ENCODE results near the gene DNAJC12.
"Not testable (repeated sequence)": the region's sequence is repeated elsewhere in the genome, so short reads cannot be mapped to it uniquely, and the experiment has no call there.

DNAJC12 gene

GRCh38 chr10:67853512-67853911 lies 15.5 kb upstream of the DNAJC12 start:
- H3K27me3 Mint-ChIP-seq, result no peaks in the 10 kb centered on the region
- no peak overlapping the region for H3K27ac Mint-ChIP-seq
- H3K36me3 Mint-ChIP-seq (ENCODE audit: low read depth), result no peaks in the 10 kb centered on the region
- H3K9me3 Mint-ChIP-seq, result no peaks in the 10 kb centered on the region
- peaks cover 10% of the 10 kb centered on the region for H3K4me1 Mint-ChIP-seq (ENCODE audit: low read depth)
- no peak overlapping the region for H3K4me3 Mint-ChIP-seq

DNA sequence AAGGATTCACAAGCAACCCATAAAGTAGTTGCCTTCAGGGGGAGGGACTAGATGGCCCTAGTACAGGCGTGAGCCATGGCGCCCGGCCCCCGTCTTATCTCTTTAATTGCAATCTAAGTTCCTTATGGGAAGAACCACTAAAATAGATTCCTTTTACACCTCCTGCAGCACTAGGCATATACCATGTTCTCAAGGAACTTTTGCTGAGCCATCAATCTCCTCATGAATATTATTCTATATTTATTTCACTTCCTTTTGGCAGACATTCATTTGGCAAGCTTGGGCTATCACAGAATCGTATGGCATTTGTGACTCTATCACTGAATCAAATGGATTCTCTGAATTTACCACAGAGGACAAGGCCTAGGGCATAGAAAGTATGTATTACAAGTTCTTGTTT lies 14.8 kb upstream of the DNAJC12 start:
- H3K27ac Mint-ChIP-seq, result no peak overlapping the region
- peaks cover 10% of the 10 kb centered on the region for H3K4me1 Mint-ChIP-seq (ENCODE audit: low read depth)
- H3K4me3 Mint-ChIP-seq, result no peak overlapping the region
- H3K27me3 Mint-ChIP-seq, result no peaks in the 10 kb centered on the region
- no peaks in the 10 kb centered on the region for H3K9me3 Mint-ChIP-seq
- no peaks in the 10 kb centered on the region for H3K36me3 Mint-ChIP-seq (ENCODE audit: low read depth)

GRCh38 chr10:67851186-67851585 lies 13.2 kb upstream of the DNAJC12 start:
- Mint-ChIP-seq H3K36me3 (ENCODE audit: low read depth) (no peaks in the 10 kb centered on the region), H3K27me3 (no peaks in the 10 kb centered on the region), H3K4me3 (no peak overlapping the region), H3K4me1 (ENCODE audit: low read depth) (peaks cover 10% of the 10 kb centered on the region), H3K27ac (peak overlapping the region; percentile 6), H3K9me3 (no peaks in the 10 kb centered on the region)

GRCh38 chr10:67849331-67850011 lies 11.5 kb upstream of the DNAJC12 start:
- H3K4me1 Mint-ChIP-seq (ENCODE audit: low read depth), result peaks cover 10% of the 10 kb centered on the region
- H3K4me3 Mint-ChIP-seq, result peak overlapping the region; percentile 93
- H3K27ac Mint-ChIP-seq, result peak overlapping the region; percentile 94
- no peaks in the 10 kb centered on the region for H3K9me3 Mint-ChIP-seq
- H3K36me3 Mint-ChIP-seq (ENCODE audit: low read depth), result no peaks in the 10 kb centered on the region
- H3K27me3 Mint-ChIP-seq, result no peaks in the 10 kb centered on the region

GRCh38 chr10:67843284-67843683 lies 5.3 kb upstream of the DNAJC12 start:
- no peaks in the 10 kb centered on the region for H3K9me3 Mint-ChIP-seq
- H3K27ac Mint-ChIP-seq, result no peak overlapping the region
- no peak overlapping the region for H3K4me3 Mint-ChIP-seq
- no peaks in the 10 kb centered on the region for H3K36me3 Mint-ChIP-seq (ENCODE audit: low read depth)
- H3K4me1 Mint-ChIP-seq (ENCODE audit: low read depth), result no peaks in the 10 kb centered on the region
- peaks cover 4% of the 10 kb centered on the region for H3K27me3 Mint-ChIP-seq

- H3K27me3 Mint-ChIP-seq, result peaks cover 4% of the 10 kb centered on the region
- no peaks in the 10 kb centered on the region for H3K9me3 Mint-ChIP-seq
- no peak overlapping the region for H3K4me3 Mint-ChIP-seq
- no peaks in the 10 kb centered on the region for H3K4me1 Mint-ChIP-seq (ENCODE audit: low read depth)
- no peaks in the 10 kb centered on the region for H3K36me3 Mint-ChIP-seq (ENCODE audit: low read depth)
- no peak overlapping the region for H3K27ac Mint-ChIP-seq
Measured at GRCh38 chr10:67841737-67842136, 3.7 kb upstream of the DNAJC12 start.

DNA sequence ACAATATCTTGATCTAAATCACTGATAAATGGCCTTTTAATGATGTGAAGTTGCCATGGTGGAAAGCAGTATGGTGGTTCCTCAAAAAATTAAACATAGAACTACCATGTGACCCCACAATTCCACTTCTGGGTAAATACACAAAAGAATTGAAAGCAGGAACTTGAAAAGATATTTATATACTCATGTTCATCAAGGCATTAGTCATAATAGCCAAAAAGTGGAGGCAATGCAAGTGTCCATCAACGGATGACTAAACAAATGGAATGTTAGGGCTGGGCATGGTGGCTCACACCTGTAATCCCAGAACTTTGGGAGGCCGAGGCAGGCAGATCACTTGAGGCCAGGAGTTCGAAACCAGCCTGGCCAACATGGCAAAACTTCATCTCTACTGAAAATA lies 2.0 kb upstream of the DNAJC12 start:
- Mint-ChIP-seq H3K4me1 (ENCODE audit: low read depth) (no peaks in the 10 kb centered on the region), H3K36me3 (ENCODE audit: low read depth) (no peaks in the 10 kb centered on the region), H3K4me3 (no peak overlapping the region), H3K27ac (no peak overlapping the region), H3K9me3 (no peaks in the 10 kb centered on the region), H3K27me3 (peaks cover 4% of the 10 kb centered on the region)

- not testable (repeated sequence) for H3K27ac Mint-ChIP-seq; H3K9me3 Mint-ChIP-seq; H3K36me3 Mint-ChIP-seq (ENCODE audit: low read depth); H3K4me1 Mint-ChIP-seq (ENCODE audit: low read depth); H3K27me3 Mint-ChIP-seq; H3K4me3 Mint-ChIP-seq
Measured at GRCh38 chr10:67839511-67839910, 1.5 kb upstream of the DNAJC12 start.

GRCh38 chr10:67836972-67837371 lies 1.0 kb downstream of the DNAJC12 start:
- H3K9me3 Mint-ChIP-seq, result no peaks in the 10 kb centered on the region
- H3K36me3 Mint-ChIP-seq (ENCODE audit: low read depth), result no peaks in the 10 kb centered on the region
- no peaks in the 10 kb centered on the region for H3K27me3 Mint-ChIP-seq
- H3K4me3 Mint-ChIP-seq, result no peak overlapping the region
- H3K4me1 Mint-ChIP-seq (ENCODE audit: low read depth), result no peaks in the 10 kb centered on the region
- H3K27ac Mint-ChIP-seq, result no peak overlapping the region

DNA sequence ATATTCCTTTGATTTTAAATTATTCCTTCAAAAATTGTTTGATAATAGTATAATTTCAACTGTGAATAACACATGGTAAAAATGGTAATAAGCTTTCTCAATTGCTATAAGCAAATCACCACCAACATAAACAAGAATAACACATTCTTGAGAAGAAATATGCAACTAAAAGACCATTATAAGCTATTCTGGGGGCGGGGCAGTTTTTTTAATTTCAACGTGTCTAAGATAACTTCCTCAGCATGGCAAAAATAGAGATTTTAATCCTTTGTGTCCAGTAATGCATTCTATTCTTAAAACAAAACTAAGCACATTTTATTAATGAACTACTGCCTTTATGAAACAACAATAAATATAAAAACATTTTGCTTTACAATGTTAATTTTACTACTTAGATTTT lies 1.5 kb downstream of the DNAJC12 start:
- no peaks in the 10 kb centered on the region for H3K4me1 Mint-ChIP-seq (ENCODE audit: low read depth)
- no peaks in the 10 kb centered on the region for H3K9me3 Mint-ChIP-seq
- no peaks in the 10 kb centered on the region for H3K36me3 Mint-ChIP-seq (ENCODE audit: low read depth)
- no peak overlapping the region for H3K4me3 Mint-ChIP-seq
- H3K27ac Mint-ChIP-seq, result no peak overlapping the region
- H3K27me3 Mint-ChIP-seq, result no peaks in the 10 kb centered on the region

DNA sequence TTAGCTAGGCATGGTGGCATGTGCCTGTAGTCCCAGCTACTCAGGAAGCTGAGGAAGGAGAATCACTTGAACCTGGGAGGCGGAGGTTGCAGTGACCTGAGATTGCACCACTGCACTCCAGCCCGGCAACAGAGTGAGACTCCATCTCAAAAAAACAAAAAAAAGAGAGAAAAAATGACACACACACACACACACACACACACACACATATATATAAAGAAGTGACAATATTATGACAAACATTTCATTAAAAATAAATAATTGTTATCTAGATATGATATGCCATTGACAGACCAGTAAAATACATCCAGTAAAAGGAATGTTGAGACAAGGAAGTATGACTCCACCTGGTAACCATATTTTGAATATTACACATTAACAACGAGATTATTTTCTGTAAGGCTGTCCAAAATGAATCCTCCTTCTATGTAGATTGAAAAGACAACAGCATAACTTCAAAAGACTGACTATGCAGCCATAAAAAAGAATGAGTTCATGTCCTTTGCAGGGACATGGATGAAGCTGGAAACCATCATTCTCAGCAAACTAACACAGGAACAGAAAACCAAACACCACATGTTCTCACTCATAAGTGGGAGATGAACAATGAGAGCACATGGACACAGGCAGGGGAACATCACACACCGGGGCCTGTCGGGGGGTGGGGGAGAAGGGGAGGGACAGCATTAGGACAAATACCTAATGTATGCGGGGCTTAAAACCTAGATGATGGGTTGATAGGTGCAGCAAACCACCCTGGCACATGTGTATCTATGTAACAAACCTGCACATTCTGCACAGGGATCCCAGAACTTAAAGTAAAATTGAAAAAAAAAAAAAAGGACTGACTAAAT lies 2.2 kb downstream of the DNAJC12 start:
- not testable (repeated sequence) for H3K9me3 Mint-ChIP-seq; H3K36me3 Mint-ChIP-seq (ENCODE audit: low read depth); H3K27me3 Mint-ChIP-seq; H3K4me1 Mint-ChIP-seq (ENCODE audit: low read depth)
- peak overlapping the region; percentile 61 for H3K27ac Mint-ChIP-seq
- peak overlapping the region; percentile 70 for H3K4me3 Mint-ChIP-seq

GRCh38 chr10:67834375-67834774 lies 3.6 kb downstream of the DNAJC12 start:
- Mint-ChIP-seq H3K4me1 (ENCODE audit: low read depth) (no peaks in the 10 kb centered on the region), H3K9me3 (no peaks in the 10 kb centered on the region), H3K27me3 (no peaks in the 10 kb centered on the region), H3K4me3 (no peak overlapping the region), H3K27ac (no peak overlapping the region), H3K36me3 (ENCODE audit: low read depth) (no peaks in the 10 kb centered on the region)

- Mint-ChIP-seq H3K36me3 (ENCODE audit: low read depth) (no peaks in the 10 kb centered on the region), H3K4me3 (no peak overlapping the region), H3K4me1 (ENCODE audit: low read depth) (no peaks in the 10 kb centered on the region), H3K27me3 (no peaks in the 10 kb centered on the region), H3K9me3 (no peaks in the 10 kb centered on the region), H3K27ac (no peak overlapping the region)
Measured at GRCh38 chr10:67827811-67828210, 10.2 kb downstream of the DNAJC12 start.

GRCh38 chr10:67819768-67820204 lies 18.2 kb downstream of the DNAJC12 start:
- H3K36me3 Mint-ChIP-seq (ENCODE audit: low read depth), result no peaks in the 10 kb centered on the region

GRCh38 chr10:67818323-67818722 lies 19.7 kb downstream of the DNAJC12 start:
- no peaks in the 10 kb centered on the region for H3K36me3 Mint-ChIP-seq (ENCODE audit: low read depth)
- peak overlapping the region; percentile 8 for H3K27ac Mint-ChIP-seq

More at GRCh38 chr10:67819768-67820204, 18.2 kb downstream of the DNAJC12 start:
- Mint-ChIP-seq H3K9me3 (no peaks in the 10 kb centered on the region), H3K27me3 (no peaks in the 10 kb centered on the region), H3K27ac (peak overlapping the region; percentile 15), H3K4me3 (no peak overlapping the region), H3K4me1 (ENCODE audit: low read depth) (peaks cover 34% of the 10 kb centered on the region)

More at GRCh38 chr10:67818323-67818722, 19.7 kb downstream of the DNAJC12 start:
- Mint-ChIP-seq H3K4me3 (no peak overlapping the region), H3K4me1 (ENCODE audit: low read depth) (peaks cover 34% of the 10 kb centered on the region), H3K27me3 (no peaks in the 10 kb centered on the region), H3K9me3 (no peaks in the 10 kb centered on the region)

Measured in stimulated activated naive CD8-positive, alpha-beta T cell treated with anti-CD3 and anti-CD28 coated beads, Interleukin-15, Interleukin-2, amounts not matched to agents 100 ng/mL and 50 ng/mL, for 24 hours (primary cell).